OCI-LY1 (cell line): ENCODE results near the gene SHTN1.
A peak's percentile ranks its signal among the peaks of the same experiment; 100 is the strongest.

Experiments used
- H2AFZ ChIP-seq: fragments of 200-600 bp; sonication (generic), shearing (Covaris generic); 2 replicates; pipeline ENCODE4 v1.6.0; 2014; ENCODE audit warnings: antibody characterized with exemption, mild to moderate bottlenecking, low read length
- H3F3A ChIP-seq: fragments of 200-600 bp; sonication (generic), shearing (Covaris generic); 2 replicates; pipeline ENCODE4 v1.6.0; 2014; ENCODE audit warnings: mild to moderate bottlenecking, antibody characterized with exemption, low read length, moderate library complexity; ENCODE audit not compliant: insufficient read depth
- H3K27ac ChIP-seq: fragments of 200-600 bp; sonication (generic); 2 replicates; pipeline ENCODE4 v1.5.1; 2014; ENCODE audit warnings: low read length, mixed run types, mild to moderate bottlenecking, low read depth; ENCODE audit not compliant: poor library complexity, severe bottlenecking
- H3K27me3 ChIP-seq: fragments of 200-600 bp; sonication (generic); 2 replicates; pipeline ENCODE4 v1.6.0; 2014; ENCODE audit warnings: antibody characterized with exemption, mild to moderate bottlenecking, low read length, moderate library complexity; ENCODE audit not compliant: insufficient read depth
- H3K36me3 ChIP-seq: fragments of 200-600 bp; sonication (generic); 2 replicates; pipeline ENCODE4 v1.6.1; 2014; ENCODE audit warnings: mild to moderate bottlenecking, antibody characterized with exemption, low read length, moderate library complexity, mixed read lengths; ENCODE audit not compliant: insufficient read depth
- H3K4me1 ChIP-seq: fragments of 200-600 bp; sonication (generic); 2 replicates; pipeline ENCODE4 v1.5.1; 2014; ENCODE audit warnings: mild to moderate bottlenecking, low read length, moderate library complexity; ENCODE audit not compliant: insufficient read depth, severe bottlenecking
- H3K4me2 ChIP-seq: fragments of 200-600 bp; sonication (generic), shearing (Covaris generic); 2 replicates; pipeline ENCODE4 v1.6.1; 2014; ENCODE audit warnings: low read length
- H3K4me3 ChIP-seq: fragments of 200-600 bp; sonication (generic); 2 replicates; pipeline ENCODE4 v1.5.1; 2014; ENCODE audit warnings: low read length, low read depth, mild to moderate bottlenecking, mixed read lengths; ENCODE audit not compliant: poor library complexity, severe bottlenecking
- H3K79me2 ChIP-seq: fragments of 200-600 bp; shearing (Covaris generic); 2 replicates; pipeline ENCODE4 v1.6.1; 2016; ENCODE audit warnings: mixed run types, low read length, mixed read lengths; ENCODE audit not compliant: insufficient read depth
- H3K9ac ChIP-seq: fragments of 200-600 bp; sonication (generic), shearing (Covaris generic); 2 replicates; pipeline ENCODE4 v1.6.1; 2014; ENCODE audit warnings: mild to moderate bottlenecking, low read length, mixed read lengths
- H3K9me2 ChIP-seq: fragments of 200-600 bp; sonication (generic), shearing (Covaris generic); 2 replicates; pipeline ENCODE4 v1.6.1; 2014; ENCODE audit warnings: low read depth, mild to moderate bottlenecking, low read length, mixed read lengths
- H3K9me3 ChIP-seq: fragments of 200-600 bp; shearing (Covaris generic); 2 replicates; pipeline ENCODE4 v1.6.1; 2014; ENCODE audit warnings: low read length, mixed read lengths
- H4K20me1 ChIP-seq: fragments of 200-600 bp; sonication (generic), shearing (Covaris generic); 2 replicates; pipeline ENCODE4 v1.6.0; 2016; ENCODE audit warnings: mild to moderate bottlenecking, low read length; ENCODE audit not compliant: insufficient read depth
- CTCF ChIP-seq: fragments of 200-600 bp; sonication (generic), shearing (Covaris generic); IDR thresholded peaks from 2 replicates; pipeline ENCODE4 v1.5.1; 2017; ENCODE audit warnings: mild to moderate bottlenecking, antibody characterized with exemption, low read length, moderate library complexity, mixed read lengths
- EZH2 ChIP-seq: fragments of 200-600 bp; sonication (generic), shearing (Covaris generic); IDR thresholded peaks from 2 replicates; pipeline ENCODE4 v1.8.0; 2017; ENCODE audit warnings: borderline replicate concordance, mixed run types, mild to moderate bottlenecking, antibody characterized with exemption, low read length, moderate library complexity, mixed read lengths

SHTN1 gene

GRCh38 chr10:117005026-117005526 is at the start of gene SHTN1:
Gene SHTN1, minus strand, starts transcription at chr10:117005187. Its CDS starts 108 bp downstream, at chr10:117005079.
- H3K4me1 ChIP-seq: peaks cover 6% of the 10 kb centered on the region
- H4K20me1 ChIP-seq: no peaks in the 10 kb centered on the region
- H3K4me3 ChIP-seq: peak within 1 kb of the TSS; percentile 68
- H3K27me3 ChIP-seq: no peaks in the 10 kb centered on the region
- H3K27ac ChIP-seq: no peak within 1 kb of the TSS
- no peaks in the 10 kb centered on the region for H3K9me2 ChIP-seq
- no peaks in the 10 kb centered on the region for H3F3A ChIP-seq
- no peaks in the 10 kb centered on the region for H3K79me2 ChIP-seq
- H3K9me3 ChIP-seq: no peaks in the 10 kb centered on the region
- H3K36me3 ChIP-seq: no peaks in the 10 kb centered on the region
- peak within 1 kb of the TSS; percentile 78 for H3K4me2 ChIP-seq
- no peak within 1 kb of the TSS for H2AFZ ChIP-seq
- H3K9ac ChIP-seq: peak within 1 kb of the TSS; percentile 55; the same call in 1 of the 2 replicates
- no peak for TF ChIP-seq EZH2
- no peak for TF ChIP-seq CTCF

DNA sequence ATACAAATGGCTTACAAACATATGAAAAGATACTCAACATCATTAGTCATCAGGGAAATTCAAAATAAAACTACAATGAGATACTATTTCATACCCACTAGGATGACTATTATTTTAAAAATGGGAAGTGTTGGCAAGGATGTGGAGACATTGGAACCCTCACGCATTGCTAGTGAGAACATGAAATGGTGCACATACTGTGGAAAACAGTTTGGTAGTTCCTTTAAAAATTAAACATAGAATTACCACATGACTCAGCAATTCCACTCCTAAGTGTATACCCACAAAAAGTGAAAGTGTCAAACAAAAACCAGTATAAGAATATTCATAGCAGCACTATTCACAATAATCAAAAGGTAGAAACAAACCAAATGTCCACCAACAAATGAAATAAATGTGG is 48.5 kb upstream of the SHTN1 start:
- H4K20me1 ChIP-seq: no peaks in the 10 kb centered on the region
- H3K79me2 ChIP-seq: no peaks in the 10 kb centered on the region
- no peak overlapping the region for H2AFZ ChIP-seq
- H3K36me3 ChIP-seq: no peaks in the 10 kb centered on the region
- no peak overlapping the region for H3K4me2 ChIP-seq
- H3F3A ChIP-seq: no peaks in the 10 kb centered on the region
- no peaks in the 10 kb centered on the region for H3K4me1 ChIP-seq
- no peaks in the 10 kb centered on the region; the same call in 1 of the 2 replicates for H3K27me3 ChIP-seq
- no peak overlapping the region for H3K4me3 ChIP-seq
- H3K9ac ChIP-seq: no peak overlapping the region
- TF ChIP-seq EZH2: no peak
- no peak for TF ChIP-seq CTCF
- no peaks in the 10 kb centered on the region for H3K9me3 ChIP-seq
- no peak overlapping the region for H3K27ac ChIP-seq
- no peaks in the 10 kb centered on the region for H3K9me2 ChIP-seq

- Histone ChIP-seq H3K27me3 (no peaks in the 10 kb centered on the region), H3K4me1 (no peaks in the 10 kb centered on the region), H3F3A (no peaks in the 10 kb centered on the region), H3K9me3 (no peaks in the 10 kb centered on the region), H3K79me2 (no peaks in the 10 kb centered on the region), H2AFZ (no peak overlapping the region), H4K20me1 (no peaks in the 10 kb centered on the region), H3K9me2 (no peaks in the 10 kb centered on the region), H3K4me2 (no peak overlapping the region), H3K4me3 (no peak overlapping the region), H3K36me3 (no peaks in the 10 kb centered on the region), H3K9ac (no peak overlapping the region), H3K27ac (no peak overlapping the region)
- no peak for TF ChIP-seq EZH2
- TF ChIP-seq CTCF: no peak
Observed at GRCh38 chr10:117047947-117048346, 43.0 kb upstream of the SHTN1 start.
